Measurements from ENCODE around the gene ARHGEF39.

GRCh38 chr9:35679766-35680330 is 14.9 kb upstream of the ARHGEF39 start:
- TF ChIP-seq TAF7 (tag; IDR thresholded peaks at IDR 0.05) (no peak), YY1 (IDR thresholded peaks at IDR 0.05; ENCODE audit: borderline replicate concordance in 1 of 3, control insufficient read depth in 1 of 3, extremely low read depth in 1 of 3, insufficient read depth in 3 of 3, insufficient read length in 1 of 3, insufficient replicate concordance in 2 of 3, low read depth in 1 of 3, low read length in 2 of 3) (no peak), EZH2 (IDR thresholded peaks at IDR 0.05; ENCODE audit: borderline replicate concordance, low read depth, low read length) (no peak), FOXK2 (conservative IDR thresholded peaks at IDR 0.05 in 1 of 2, IDR thresholded peaks at IDR 0.05 in 1 of 2; ENCODE audit: low read depth in 2 of 2) (no peak), E2F5 (CRISPR knock-in tag; IDR thresholded peaks at IDR 0.05) (no peak), CHD1 (IDR thresholded peaks at IDR 0.05; ENCODE audit: low read length) (no peak), RB1 (IDR thresholded peaks at IDR 0.05; ENCODE audit: low read depth) (no peak), SETDB1 (IDR thresholded peaks at IDR 0.05; ENCODE audit: low read length) (no peak), HNRNPUL1 (IDR thresholded peaks at IDR 0.05; ENCODE audit: low read length) (no peak), ZNF507 (tag; conservative IDR thresholded peaks at IDR 0.05) (no peak), GABPA (tag; conservative IDR thresholded peaks at IDR 0.05; ENCODE audit: low read depth) (no peak), TRIM24 (IDR thresholded peaks at IDR 0.05) (no peak)
- TF ChIP-seq, protein P1, sequence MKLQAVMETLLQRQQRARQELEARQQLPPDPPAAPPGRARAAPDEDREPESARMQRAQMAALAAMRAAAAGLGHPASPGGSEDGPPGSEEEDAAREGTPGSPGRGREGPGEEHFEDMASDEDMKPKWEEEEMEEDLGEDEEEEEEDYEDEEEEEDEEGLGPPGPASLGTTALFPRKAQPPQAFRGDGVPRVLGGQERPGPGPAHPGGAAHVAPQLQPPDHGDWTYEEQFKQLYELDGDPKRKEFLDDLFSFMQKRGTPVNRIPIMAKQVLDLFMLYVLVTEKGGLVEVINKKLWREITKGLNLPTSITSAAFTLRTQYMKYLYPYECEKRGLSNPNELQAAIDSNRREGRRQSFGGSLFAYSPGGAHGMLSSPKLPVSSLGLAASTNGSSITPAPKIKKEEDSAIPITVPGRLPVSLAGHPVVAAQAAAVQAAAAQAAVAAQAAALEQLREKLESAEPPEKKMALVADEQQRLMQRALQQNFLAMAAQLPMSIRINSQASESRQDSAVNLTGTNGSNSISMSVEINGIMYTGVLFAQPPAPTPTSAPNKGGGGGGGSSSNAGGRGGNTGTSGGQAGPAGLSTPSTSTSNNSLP (IDR thresholded peaks at IDR 0.05; ENCODE audit: borderline replicate concordance, low read depth, low read length) = no peak
